Measurements from ENCODE around the gene DHX40. TPM values are rescaled to one million over a fixed set of nuclear protein-coding genes. Genes with fewer than 3 reads are reported as not detected.

Gene DHX40
- total RNA-seq, 1 donor from 2014 or later, result 21.3 TPM

Other genes with a start within 250 kb of the DHX40 start
- 35.5 TPM for gene YPEL2, start 234.0 kb upstream of the DHX40 start, total RNA-seq
- gene CLTC, start 54.3 kb downstream of the DHX40 start, total RNA-seq, result 261 TPM
- gene PTRH2, start 141.8 kb downstream of the DHX40 start, total RNA-seq, result 29.1 TPM
- 417 TPM for gene VMP1, start 142.0 kb downstream of the DHX40 start, total RNA-seq

All from mesenteric fat pad (tissue), 1 donor.